GM12873 (cell line): ENCODE data around the gene ZMYM3.

Experiments
- TF ChIP-seq, protein P1 (sequence below): IDR thresholded peaks from 2 replicates; pipeline ENCODE4 v1.5.1; 2012; ENCODE audit warnings: low read depth, mild to moderate bottlenecking, moderate library complexity, low read length, control low read depth; ENCODE audit not compliant: insufficient read depth; ENCODE audit errors: missing control alignments

Gene ZMYM3

DNA sequence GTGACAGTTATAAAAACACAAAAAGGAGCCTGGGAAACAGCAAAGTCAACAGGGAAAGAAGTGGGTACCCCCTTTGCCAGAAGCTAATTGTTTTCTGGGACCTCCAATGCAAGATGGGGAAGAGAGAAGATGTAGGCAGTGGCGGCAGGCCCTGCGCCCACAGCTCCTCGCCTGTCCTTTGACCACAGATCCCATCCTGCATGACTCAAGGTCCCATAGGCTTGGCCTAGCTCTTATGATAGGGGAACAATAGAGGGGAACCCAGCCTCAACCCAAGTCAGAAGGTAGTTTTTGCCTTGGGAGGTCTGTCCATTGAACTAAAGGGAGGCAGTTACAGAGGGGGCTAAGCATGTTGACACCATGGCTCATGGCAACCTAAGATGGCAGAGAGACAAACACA lies 14.2 kb downstream of the ZMYM3 start:
- TF ChIP-seq, protein P1, sequence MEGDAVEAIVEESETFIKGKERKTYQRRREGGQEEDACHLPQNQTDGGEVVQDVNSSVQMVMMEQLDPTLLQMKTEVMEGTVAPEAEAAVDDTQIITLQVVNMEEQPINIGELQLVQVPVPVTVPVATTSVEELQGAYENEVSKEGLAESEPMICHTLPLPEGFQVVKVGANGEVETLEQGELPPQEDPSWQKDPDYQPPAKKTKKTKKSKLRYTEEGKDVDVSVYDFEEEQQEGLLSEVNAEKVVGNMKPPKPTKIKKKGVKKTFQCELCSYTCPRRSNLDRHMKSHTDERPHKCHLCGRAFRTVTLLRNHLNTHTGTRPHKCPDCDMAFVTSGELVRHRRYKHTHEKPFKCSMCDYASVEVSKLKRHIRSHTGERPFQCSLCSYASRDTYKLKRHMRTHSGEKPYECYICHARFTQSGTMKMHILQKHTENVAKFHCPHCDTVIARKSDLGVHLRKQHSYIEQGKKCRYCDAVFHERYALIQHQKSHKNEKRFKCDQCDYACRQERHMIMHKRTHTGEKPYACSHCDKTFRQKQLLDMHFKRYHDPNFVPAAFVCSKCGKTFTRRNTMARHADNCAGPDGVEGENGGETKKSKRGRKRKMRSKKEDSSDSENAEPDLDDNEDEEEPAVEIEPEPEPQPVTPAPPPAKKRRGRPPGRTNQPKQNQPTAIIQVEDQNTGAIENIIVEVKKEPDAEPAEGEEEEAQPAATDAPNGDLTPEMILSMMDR = no peak

DNA sequence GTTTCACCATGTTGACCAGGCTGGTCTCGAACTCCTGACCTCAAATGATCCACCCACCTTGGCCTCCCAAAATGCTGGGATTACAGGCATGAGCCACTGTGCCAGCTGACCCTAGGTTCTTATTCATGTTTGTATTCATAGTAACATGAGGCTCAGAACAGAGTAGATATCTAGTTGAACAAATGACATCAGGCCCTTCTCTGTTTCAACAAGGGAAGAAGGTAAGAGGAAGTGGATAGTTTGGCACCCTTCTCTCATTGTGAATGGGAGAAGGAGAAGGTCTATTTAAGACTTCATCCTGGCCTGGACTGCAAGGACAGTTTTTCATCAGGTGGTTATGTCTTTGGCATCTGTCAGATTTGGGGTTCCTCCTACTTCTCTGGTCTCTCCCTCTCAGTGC lies 17.1 kb downstream of the ZMYM3 start:
- TF ChIP-seq, protein P1 = no peak

DNA sequence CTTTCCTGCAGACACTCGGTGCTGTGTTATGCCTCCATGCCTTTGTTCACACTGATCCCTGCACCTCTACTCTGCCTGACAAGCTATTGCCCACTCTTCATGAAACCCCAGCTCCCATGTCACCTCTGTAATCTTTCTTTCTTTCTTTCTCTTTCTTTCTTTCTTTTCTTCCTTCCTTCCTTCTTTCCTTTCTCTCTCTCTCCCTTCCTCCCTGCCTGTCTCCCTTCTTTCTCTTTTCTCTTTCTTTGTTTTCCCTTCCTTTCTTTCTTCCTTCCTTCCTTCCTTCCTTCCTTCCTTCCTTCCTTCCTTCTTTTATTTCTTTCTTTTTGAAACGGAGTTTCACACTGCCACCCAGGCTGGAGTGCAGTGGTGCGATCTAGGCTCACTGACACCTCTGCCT lies 18.5 kb downstream of the ZMYM3 start:
- TF ChIP-seq, protein P1 = no peak

DNA sequence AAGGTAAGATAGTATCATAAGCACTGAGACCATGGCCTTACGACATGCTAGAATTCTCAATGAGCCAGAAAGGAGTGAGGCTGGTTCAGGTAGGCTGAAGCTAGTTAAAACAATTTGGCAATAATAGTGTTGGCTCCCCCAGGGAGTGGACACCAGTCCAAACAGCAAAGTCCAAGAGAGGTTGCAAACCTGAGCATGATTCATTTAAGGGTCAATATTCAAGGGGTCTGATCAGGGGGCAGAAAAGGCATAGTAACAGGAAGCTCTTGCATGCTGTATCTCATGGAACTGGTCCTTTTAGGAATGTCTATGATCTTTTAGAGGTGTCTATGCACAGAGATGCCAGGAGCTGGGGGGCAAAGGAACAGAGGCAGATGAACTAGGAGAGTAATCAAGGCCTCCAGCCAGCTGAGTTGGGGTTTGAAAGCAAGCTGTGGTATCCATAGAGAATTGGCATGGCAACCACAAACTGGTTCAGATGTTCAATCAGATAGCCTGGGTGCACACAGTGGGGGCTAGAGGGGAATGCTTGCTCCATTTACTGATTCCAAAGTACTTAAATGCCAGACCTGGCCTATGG lies 25.8 kb downstream of the ZMYM3 start:
- TF ChIP-seq, protein P1 = no peak

DNA sequence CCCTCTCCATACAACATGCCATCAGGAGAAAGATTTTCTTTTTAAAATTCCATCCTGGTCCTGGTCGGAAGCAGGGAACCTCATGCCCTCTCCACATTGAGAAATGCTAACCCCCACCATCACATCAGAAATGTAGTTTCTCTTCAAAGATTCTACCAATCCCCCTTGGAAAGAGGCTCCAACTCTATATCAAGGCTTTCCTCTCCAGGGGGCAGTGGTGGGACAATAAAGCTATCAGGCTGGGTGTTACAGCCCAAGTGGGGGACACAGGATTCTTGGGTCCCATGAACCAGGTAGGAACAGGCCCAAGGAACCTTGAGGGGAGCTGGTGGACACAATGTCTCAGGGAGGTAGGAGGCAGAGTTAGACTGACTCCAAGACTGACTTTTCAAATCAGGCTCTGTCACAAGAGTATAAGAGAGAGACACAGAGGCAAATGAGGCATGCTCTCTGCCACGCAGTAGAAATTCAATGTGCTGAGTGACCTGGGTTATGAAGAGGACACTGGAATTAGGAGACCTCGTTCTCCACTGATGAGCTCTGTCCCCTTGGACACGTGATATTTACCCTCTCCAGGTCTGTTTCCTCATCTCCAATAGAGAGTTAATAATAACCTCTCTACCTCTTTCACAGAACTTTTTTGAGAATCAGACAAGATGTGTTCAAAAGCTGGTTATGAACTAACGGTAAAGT lies 26.4 kb downstream of the ZMYM3 start:
- TF ChIP-seq, protein P1 = peak; percentile 6

DNA sequence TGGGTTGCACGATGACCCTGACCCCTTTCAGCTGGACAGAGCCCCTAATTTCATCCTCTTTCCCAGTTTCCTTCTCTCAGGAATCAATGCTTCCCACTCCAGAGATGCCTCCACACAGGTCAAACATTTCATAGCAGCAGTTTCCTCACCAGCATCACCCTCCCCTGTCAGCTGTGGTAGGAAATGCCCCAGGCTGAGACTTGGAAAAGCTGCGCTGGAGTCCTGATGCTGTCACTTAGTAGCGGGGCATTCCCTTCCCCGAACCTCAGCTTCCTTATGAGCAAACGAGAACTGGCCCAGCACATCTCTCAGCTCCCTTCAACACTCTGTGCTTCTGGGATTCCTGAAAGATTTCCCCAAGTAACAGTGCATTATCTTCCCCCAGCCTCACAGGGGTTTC lies 28.3 kb downstream of the ZMYM3 start:
- TF ChIP-seq, protein P1 = no peak

DNA sequence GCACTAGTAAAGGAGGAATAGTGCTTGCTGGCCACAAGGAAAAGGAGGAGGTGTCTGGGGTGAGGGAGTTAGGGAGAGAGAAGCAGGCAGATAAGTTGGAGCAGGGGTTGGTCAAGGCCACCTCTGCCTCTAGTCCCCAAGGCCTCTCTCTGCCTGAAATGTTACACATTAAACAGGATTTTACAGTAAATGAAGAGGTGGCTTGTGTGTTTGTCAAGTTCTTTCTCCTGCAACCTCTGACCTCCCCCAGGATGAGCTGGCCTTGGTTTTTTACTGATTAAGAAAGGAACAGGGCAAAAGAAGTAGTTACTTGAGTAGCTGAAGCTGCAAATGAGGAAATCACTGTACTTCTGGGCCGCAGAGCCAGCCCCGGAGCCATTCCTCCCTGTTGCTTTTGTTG lies 28.9 kb downstream of the ZMYM3 start:
- TF ChIP-seq, protein P1 = no peak
